ENCODE measurements around the gene TEC.
"Not testable (repeated sequence)": the region's sequence is repeated elsewhere in the genome, so short reads cannot be mapped to it uniquely, and the experiment has no call there.

The TEC gene

GRCh38 chr4:48169636-48170035, 100.0 kb downstream of the TEC start:
- in situ Hi-C loops (cut with HindIII; ENCODE audit: low sequenced_read_pairs) = no loop called here

- in situ Hi-C loops (cut with HindIII; ENCODE audit: low sequenced_read_pairs) = no loop called here
Measured at GRCh38 chr4:48167538-48168263, 101.9 kb downstream of the TEC start.

- in situ Hi-C loops (cut with HindIII; ENCODE audit: low sequenced_read_pairs) = not testable (repeated sequence)
Measured at GRCh38 chr4:48164561-48164960, 105.1 kb downstream of the TEC start.

- in situ Hi-C loops (cut with HindIII; ENCODE audit: low sequenced_read_pairs) = no loop called here
Measured at GRCh38 chr4:48163746-48164145, 105.9 kb downstream of the TEC start.

DNA sequence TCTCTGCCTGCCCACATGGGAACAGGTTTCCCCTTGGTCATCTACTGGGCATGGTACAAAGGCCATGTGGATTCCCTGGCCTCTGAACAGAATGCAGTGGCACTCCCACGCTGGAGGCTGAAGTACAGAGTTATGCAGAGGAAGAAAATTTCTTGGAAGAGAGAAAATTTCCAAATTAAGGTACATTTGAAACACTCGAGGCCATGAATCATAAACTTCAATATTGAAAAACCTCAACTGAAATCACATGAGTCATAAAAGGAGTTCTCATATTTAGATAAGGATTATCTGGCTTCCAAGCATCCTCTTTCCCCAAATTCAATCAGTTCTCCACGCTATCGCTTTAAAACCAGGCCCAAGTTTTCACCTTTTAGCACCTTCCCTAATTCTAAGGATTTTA, 107.5 kb downstream of the TEC start:
- in situ Hi-C loops (cut with HindIII; ENCODE audit: low sequenced_read_pairs) = no loop called here

- in situ Hi-C loops (cut with HindIII; ENCODE audit: low sequenced_read_pairs) = no loop called here
Measured at GRCh38 chr4:48157271-48157670, 112.4 kb downstream of the TEC start.

- in situ Hi-C loops (cut with HindIII; ENCODE audit: low sequenced_read_pairs) = no loop called here
Measured at GRCh38 chr4:48156423-48156822, 113.2 kb downstream of the TEC start.

GRCh38 chr4:48153791-48154550, 115.7 kb downstream of the TEC start:
- in situ Hi-C loops (cut with HindIII; ENCODE audit: low sequenced_read_pairs) = no loop called here

- in situ Hi-C loops (cut with HindIII; ENCODE audit: low sequenced_read_pairs) = no loop called here
Measured at GRCh38 chr4:48152259-48152658, 117.4 kb downstream of the TEC start.

- in situ Hi-C loops (cut with HindIII; ENCODE audit: low sequenced_read_pairs) = no loop called here
Measured at GRCh38 chr4:48149827-48150370, 119.7 kb downstream of the TEC start.

- in situ Hi-C loops (cut with HindIII; ENCODE audit: low sequenced_read_pairs) = no loop called here
Measured at GRCh38 chr4:48147621-48148020, 122.0 kb downstream of the TEC start.

DNA sequence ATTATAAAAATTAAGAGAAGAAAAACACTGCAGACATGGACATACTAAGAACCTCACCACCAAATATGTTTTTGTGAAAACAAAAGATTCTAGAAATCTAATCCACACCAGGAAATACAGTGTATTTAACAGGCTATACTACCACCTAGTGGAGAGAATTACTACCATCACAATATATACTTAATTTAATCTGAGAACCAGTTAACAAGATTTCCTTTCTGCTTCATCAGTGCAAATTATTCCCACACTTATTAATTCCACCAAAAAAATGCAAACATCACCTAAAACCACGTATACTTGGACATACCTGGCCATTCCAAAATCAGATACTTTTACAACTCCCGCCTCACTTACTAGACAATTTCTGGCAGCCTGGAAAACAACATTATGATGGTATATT, 128.6 kb downstream of the TEC start:
- in situ Hi-C loops (cut with HindIII; ENCODE audit: low sequenced_read_pairs) = no loop called here

GRCh38 chr4:48139691-48140090, 129.9 kb downstream of the TEC start:
- in situ Hi-C loops (cut with HindIII; ENCODE audit: low sequenced_read_pairs) = no loop called here

DNA sequence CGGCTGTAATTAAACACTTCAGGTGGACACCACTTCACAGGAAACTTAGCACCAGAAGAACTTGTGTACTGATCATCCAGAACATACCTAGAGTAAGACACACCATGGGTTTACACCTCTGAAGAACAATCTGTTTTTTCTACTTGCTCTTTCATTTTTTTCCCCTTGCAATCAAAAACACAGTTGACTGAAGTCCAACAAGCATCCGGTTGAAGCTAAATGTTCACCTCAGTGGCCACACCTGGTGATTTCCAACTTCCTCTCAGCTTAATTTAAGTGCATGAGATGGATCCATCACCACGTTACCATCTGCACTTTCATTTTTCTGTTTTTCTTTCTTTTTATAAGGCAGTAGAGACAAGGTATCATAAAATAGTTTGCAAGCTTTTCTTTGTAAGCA, 130.7 kb downstream of the TEC start:
- in situ Hi-C loops (cut with HindIII; ENCODE audit: low sequenced_read_pairs) = no loop called here

DNA sequence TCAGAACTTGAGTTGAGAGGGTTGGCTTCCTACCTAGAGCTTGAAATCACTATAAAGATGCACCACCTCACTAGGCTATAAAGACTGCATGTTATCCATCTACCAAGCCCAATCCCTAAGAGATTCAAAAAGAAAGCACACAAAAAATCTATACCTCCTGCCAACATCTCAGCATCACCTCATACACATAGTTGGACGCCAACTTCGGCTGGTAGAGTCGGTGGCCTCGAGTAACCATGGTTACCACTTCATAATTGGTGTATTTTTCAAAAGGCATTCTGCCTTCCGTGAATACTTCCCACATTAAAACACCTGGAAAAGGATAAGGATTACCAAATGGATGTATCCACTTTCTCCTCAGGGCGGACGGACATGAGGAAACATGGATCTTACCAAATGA, 131.1 kb downstream of the TEC start:
- in situ Hi-C loops (cut with HindIII; ENCODE audit: low sequenced_read_pairs) = no loop called here

DNA sequence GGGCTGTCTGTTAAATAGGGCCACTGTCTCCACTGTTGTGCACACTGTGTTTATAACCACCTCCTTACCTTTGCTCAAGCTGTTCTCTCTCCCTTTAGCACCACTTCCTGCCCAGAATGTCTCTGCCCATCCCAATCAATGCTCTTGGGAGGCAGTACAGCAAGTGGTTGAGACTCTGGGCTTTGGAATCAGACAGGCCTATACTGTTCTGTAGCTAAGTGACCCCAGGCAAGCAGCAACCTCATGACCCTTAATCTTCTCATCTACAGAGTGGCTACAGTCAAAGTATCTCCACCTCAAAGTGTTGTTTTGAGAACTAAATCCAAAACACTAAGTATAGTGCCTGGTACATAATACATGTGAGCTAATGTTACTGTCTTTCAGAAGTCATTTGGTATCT, 131.8 kb downstream of the TEC start:
- in situ Hi-C loops (cut with HindIII; ENCODE audit: low sequenced_read_pairs) = no loop called here

DNA sequence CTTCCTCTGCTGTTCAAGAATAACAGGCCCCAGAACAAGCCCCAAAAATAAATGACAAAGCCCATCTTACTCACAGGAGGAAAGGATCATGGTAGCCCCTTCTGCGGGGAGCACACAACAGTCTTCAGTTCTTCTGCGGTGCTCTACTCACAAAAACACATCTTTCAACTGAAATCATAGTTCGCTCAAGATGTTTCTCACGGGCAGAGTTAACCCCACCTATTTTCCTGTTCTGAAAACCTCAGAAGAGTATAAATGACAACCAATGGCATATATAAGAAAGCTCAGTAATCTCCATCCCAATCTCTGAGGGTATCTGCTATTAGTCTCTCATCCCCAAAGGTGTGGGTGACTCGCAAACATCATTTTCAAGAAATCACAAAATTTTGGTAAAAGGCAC, 135.6 kb downstream of the TEC start, which contains the start of gene TXK:
TSS of gene TXK (minus strand) at position 170 of the 400 bp plus-strand sequence. CDS start at position 90, 80 bp downstream.
- in situ Hi-C loops (cut with HindIII; ENCODE audit: low sequenced_read_pairs) = no loop called here

- in situ Hi-C loops (cut with HindIII; ENCODE audit: low sequenced_read_pairs) = no loop called here
Measured at GRCh38 chr4:48133669-48134068, 136.0 kb downstream of the TEC start.

DNA sequence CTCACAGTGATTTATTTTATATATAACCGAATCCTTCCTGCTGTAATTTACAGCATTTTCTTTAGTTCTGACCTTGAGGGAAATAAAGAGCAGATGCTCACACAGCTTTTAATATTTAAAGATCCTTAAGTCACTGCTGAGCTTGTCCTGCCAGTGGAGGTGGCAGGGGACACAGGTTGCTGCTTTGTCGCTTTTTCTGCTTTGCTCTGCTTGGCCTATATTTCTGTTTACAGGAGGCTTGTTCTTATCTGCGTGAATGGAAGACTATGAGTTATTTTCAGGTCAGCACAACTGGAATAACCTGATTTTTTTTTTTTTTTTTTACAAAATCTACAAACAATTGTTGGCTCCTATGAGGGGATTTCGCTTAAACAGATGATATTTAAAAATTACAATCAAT, 137.9 kb downstream of the TEC start:
- in situ Hi-C loops (cut with HindIII; ENCODE audit: low sequenced_read_pairs) = no loop called here

- in situ Hi-C loops (cut with HindIII; ENCODE audit: low sequenced_read_pairs) = no loop called here
Measured at GRCh38 chr4:48130100-48130499, 139.5 kb downstream of the TEC start.

- in situ Hi-C loops (cut with HindIII; ENCODE audit: low sequenced_read_pairs) = no loop called here
Measured at GRCh38 chr4:48129307-48130014, 140.2 kb downstream of the TEC start.
